Stimulated activated CD4-positive, alpha-beta T cell treated with anti-CD3 and anti-CD28 coated beads, TNF-alpha, amount 100 ng/mL, for 48 hours (primary cell): Measurements from ENCODE around the gene GNG7.
"Not testable (repeated sequence)": the region's sequence is repeated elsewhere in the genome, so short reads cannot be mapped to it uniquely, and the experiment has no call there.

ENCODE experiments used
- DNase-seq, 3 donors: peaks; one replicate each; pipeline ENCODE4 v3.0.0-alpha.2; 2020; ENCODE audit warnings: low read depth in 3 of 3

Gene GNG7

GRCh38 chr19:2575734-2576481, 126.6 kb downstream of the GNG7 start:
- no peak for DNase-seq

- DNase-seq = no peak
Measured at GRCh38 chr19:2574971-2575630, 127.4 kb downstream of the GNG7 start.

- DNase-seq = no peak
Measured at GRCh38 chr19:2574478-2574931, 128.0 kb downstream of the GNG7 start.

GRCh38 chr19:2573916-2574315, 128.6 kb downstream of the GNG7 start:
- DNase-seq = no peak

- not testable (repeated sequence) for DNase-seq
Measured at GRCh38 chr19:2572152-2572551, 130.3 kb downstream of the GNG7 start.

GRCh38 chr19:2569596-2570465, 132.7 kb downstream of the GNG7 start:
- no peak for DNase-seq

- DNase-seq = no peak
Measured at GRCh38 chr19:2567996-2568395, 134.5 kb downstream of the GNG7 start.

- no peak for DNase-seq
Measured at GRCh38 chr19:2567580-2567979, 134.9 kb downstream of the GNG7 start.

- DNase-seq = not testable (repeated sequence)
Measured at GRCh38 chr19:2563546-2563945, 138.9 kb downstream of the GNG7 start.

- peak; percentile 13 to 61 (median 54) for DNase-seq
Measured at GRCh38 chr19:2561895-2562294, 140.6 kb downstream of the GNG7 start.

GRCh38 chr19:2561221-2561620, 141.3 kb downstream of the GNG7 start:
- no peak for DNase-seq

- no peak for DNase-seq
Measured at GRCh38 chr19:2560369-2560768, 142.1 kb downstream of the GNG7 start.

- DNase-seq = no peak
Measured at GRCh38 chr19:2558543-2558942, 144.0 kb downstream of the GNG7 start.

GRCh38 chr19:2558131-2558530, 144.4 kb downstream of the GNG7 start:
- DNase-seq = not testable (repeated sequence)

- no peak for DNase-seq
Measured at GRCh38 chr19:2557093-2557440, 145.4 kb downstream of the GNG7 start.

- no peak for DNase-seq
Measured at GRCh38 chr19:2556221-2557092, 146.0 kb downstream of the GNG7 start.

GRCh38 chr19:2555422-2556220, 146.9 kb downstream of the GNG7 start:
- DNase-seq = no peak

GRCh38 chr19:2554856-2555255, 147.6 kb downstream of the GNG7 start:
- DNase-seq = no peak

GRCh38 chr19:2553510-2553909, 149.0 kb downstream of the GNG7 start:
- no peak for DNase-seq

- peak; percentile 20 to 43 (median 26) for DNase-seq
Measured at GRCh38 chr19:2552859-2553258, 149.6 kb downstream of the GNG7 start.

- no peak for DNase-seq
Measured at GRCh38 chr19:2551864-2552185, 150.7 kb downstream of the GNG7 start.
